T-helper 1 cell treated with Interleukin-12 subunit alpha and Interleukin-12 subunit beta and Interleukin-4 antibody, amounts not matched to agents 30 ng/mL and 1 ng/mL, for 36 hours (primary cell): ENCODE data around the gene DRD3. TPM values are rescaled to one million over a fixed set of nuclear protein-coding genes. Genes with fewer than 3 reads are reported as not detected.

Experiments
- intact Hi-C: fragments of 100-400 bp; cut with micrococcal nuclease; formaldehyde crosslinking; loops from one replicate; pipeline ENCODE4 v1.15.1; 2024
- total RNA-seq: library from RNA; stranded (reverse); gene quantifications from 2 replicates; pipeline ENCODE4 v1.2.3, GENCODE V29; 2022

DRD3 gene
- total RNA-seq, 1 donor from 2014 or later: not detected

- intact Hi-C loops: no loop called here
These were observed 98.7 kb downstream of the DRD3 start for GRCh38 chr3:114080201-114080600.

GRCh38 chr3:114079761-114080160 lies 99.1 kb downstream of the DRD3 start:
- intact Hi-C loops: no loop called here

GRCh38 chr3:114078126-114078525 lies 100.7 kb downstream of the DRD3 start:
- intact Hi-C loops: loop anchor here (1.0 kb wide), 1 partner anchor 24 kb away; no protein-coding TSS in a partner anchor

Other genes starting within 250 kb of the DRD3 start
- gene ZDHHC23, start 231.0 kb downstream of the DRD3 start, total RNA-seq: 1.8 TPM in 2 replicates
- gene CCDC191, start 122.5 kb downstream of the DRD3 start, total RNA-seq: 2.6 and 3.6 TPM in 2 replicates
- gene QTRT2, start 122.3 kb downstream of the DRD3 start, total RNA-seq: 32.9 and 36.5 TPM in 2 replicates
- 0.32 and 0.39 TPM in 2 replicates for gene ZNF80, start 58.5 kb upstream of the DRD3 start, total RNA-seq
- 2.8 and 3.6 TPM in 2 replicates for gene TIGIT, start 115.0 kb upstream of the DRD3 start, total RNA-seq